NOMO-1 treated with dmso at 0.1 percent for 144 hours (cell line): Measurements from ENCODE around the gene XPO5.

Experiments used
- DNase-seq: peaks from one replicate; lab custom pipeline; 2025; ENCODE audit not compliant: unreplicated experiment; lab: John Stamatoyannopoulos, UW

Gene XPO5

GRCh38 chr6:43476746-43477145 is 99.1 kb downstream of the XPO5 start:
- DNase-seq, result no peak

- DNase-seq, result no peak
These were observed 100.3 kb downstream of the XPO5 start for GRCh38 chr6:43475516-43475915.

- DNase-seq, result no peak
These were observed 103.3 kb downstream of the XPO5 start for GRCh38 chr6:43472515-43472914.
